RPMI8226 (cell line): ENCODE data around the gene FLNC.

Source experiments
- DNase-seq: peaks from one replicate; pipeline ENCODE4 v3.0.0-alpha.2; 2015

FLNC gene

DNA sequence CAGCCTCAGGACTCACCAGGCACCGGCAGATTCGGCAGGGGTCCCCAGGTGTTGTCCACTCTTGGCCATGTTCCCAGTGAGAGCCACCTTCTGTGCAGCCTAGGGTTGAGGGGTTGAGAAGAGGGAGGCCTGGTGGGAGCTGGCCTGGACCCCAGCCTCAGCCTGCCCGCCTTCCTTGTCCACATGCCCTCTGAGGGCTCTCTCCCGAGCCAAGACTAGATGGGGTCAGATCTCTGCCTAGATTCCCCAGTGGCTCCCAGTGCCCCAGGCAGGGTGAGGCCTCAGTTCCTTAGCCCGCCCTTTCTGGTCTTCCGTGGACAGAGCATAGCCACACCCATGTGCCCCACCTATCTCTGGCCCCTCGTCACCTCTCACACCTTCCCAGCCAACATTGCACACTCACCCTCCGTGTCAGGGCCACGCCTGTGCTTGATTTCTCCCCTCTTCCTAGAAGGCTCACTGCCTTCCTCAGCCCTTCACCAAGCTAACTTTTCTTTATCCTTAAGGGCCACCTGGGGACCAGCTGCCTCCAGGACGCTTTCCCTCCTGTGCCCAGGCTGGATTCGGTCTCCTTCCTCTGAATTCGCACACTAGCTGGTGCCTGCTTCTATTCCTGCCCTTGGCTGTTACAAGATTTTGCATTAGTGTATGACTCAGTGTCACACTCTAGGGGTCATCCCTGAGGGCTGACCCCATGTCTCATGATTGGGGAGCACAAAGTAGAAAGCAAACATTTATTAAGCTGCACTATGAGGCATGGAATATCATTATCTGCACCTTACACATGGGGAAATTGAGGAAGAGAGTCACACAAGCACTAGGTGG lies 72.8 kb downstream of the FLNC start:
- no peak for DNase-seq

DNA sequence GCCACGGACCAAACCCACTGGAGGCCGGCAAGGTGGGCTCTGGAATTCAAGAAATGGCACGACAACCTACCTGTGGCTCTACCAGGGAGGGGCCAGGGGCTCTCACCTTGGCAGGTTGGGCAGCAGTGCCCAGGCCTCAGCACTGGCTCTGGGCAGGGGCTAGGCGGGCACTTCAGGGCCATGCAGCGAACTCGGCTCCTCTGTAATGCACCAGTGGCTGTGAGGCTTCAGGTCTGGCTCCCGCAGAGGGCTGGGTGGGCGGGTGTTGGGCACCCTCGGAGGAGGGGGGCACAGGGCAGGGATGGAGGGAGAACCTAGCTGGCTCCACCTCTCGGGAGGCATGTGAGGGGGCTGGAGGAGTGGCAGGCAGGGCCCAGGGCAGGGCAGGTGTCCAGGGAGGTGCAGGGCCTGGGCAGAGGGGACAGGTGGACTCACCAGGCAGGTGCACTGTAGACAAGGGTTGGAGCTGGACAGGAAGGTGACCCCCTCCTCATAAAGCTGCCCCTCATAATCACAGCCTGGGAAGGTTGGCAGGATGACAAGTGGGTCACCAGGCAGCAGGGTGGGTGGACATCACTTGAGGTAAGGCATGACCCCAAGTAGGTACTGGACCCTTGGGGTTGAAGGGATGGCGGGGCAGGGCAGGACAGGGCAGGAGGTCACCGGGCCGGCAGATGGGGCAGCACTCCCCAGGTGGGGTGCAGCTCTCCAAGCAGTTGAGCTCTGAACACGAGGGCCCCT lies 73.6 kb downstream of the FLNC start:
- no peak for DNase-seq

DNA sequence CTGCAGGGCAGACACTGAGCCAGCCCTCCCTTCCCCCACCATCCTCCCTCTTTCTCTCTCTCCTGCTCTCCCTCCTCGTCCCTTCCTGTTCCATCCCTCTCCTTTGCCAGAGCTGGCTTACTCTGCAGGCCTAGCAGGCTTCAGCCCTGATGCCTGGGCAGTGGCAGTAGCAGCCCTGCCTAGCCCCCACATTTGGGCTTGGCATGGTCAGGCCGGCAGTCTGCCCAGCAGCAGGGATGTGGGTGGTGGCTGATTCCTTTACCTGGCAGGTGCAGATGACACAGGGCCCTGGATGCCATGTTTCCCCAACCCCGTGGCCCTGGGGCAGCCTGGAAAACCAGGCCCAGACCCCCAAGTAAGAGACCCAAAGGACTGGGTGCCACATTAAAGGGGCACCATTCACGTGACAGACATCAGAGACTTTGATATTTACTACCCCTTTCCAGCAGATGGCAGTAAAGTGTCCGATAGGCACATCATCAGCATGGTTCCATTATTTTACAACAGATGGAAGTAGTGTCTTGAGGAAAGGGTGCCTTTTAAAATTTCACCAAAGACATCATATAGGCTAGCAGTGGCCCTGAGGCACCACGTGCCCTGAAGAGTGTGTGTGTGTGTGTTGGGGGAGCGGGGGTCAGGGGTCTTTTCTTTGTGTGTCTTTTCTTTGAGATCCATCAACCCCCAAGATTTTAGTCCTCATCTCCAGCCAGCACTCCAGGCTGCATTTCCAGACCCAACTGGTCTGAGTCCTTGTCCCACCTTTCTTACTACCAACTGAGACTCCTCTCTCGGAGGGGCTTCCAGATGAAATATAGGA lies 74.4 kb downstream of the FLNC start:
- DNase-seq, result peak; percentile 81

GRCh38 chr7:128906001-128906765 lies 76.0 kb downstream of the FLNC start:
- no peak for DNase-seq

DNA sequence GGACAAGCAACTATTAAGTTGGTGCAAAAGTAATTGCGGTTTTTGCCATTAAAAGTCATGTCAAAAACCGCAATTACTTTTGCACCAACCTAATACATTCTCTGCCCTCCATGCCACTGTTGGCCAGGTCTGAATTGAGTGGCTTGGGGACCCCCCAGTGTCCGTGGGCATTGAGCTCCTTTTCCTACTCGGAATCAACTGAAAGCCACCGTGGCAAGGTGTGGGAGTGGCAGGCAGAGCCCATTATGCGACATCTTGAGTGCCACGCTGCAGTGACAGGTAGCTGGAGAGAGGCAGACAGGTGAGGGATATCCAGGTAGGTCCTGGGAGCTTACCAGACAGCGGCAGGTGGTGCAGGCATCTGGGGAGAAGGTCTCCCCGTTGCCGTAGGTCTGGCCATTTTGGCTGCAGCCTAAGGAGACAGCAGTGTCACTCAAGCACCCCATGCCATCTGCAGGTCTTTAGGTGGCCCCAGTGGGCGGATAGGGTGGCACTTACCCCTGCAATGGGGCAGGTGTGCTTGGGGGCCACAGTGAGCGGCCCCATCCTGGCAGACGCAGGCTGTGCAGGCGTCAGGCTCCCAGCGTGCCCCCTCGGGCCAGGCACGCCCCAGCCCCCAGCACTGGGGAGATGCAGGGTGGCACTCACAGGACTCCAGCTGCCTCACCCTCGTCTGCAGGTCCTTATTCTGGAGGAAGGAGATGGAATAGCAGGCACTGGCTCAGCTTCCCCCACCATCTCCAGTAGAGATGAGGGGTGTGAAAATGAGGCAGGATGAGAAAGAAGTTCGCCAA lies 76.8 kb downstream of the FLNC start:
- no peak for DNase-seq
